ENCODE results near the gene DDX42. TPM values are rescaled to one million over a fixed set of nuclear protein-coding genes. Genes with fewer than 3 reads are reported as not detected.

Gene DDX42
- total and polyA plus RNA-seq, 2 of the 13 experiments (the other 11 are each of a cell fraction or from before 2014, with no cell fraction given), result 87.2 to 92.9 TPM

- TF ChIP-seq, protein P1, sequence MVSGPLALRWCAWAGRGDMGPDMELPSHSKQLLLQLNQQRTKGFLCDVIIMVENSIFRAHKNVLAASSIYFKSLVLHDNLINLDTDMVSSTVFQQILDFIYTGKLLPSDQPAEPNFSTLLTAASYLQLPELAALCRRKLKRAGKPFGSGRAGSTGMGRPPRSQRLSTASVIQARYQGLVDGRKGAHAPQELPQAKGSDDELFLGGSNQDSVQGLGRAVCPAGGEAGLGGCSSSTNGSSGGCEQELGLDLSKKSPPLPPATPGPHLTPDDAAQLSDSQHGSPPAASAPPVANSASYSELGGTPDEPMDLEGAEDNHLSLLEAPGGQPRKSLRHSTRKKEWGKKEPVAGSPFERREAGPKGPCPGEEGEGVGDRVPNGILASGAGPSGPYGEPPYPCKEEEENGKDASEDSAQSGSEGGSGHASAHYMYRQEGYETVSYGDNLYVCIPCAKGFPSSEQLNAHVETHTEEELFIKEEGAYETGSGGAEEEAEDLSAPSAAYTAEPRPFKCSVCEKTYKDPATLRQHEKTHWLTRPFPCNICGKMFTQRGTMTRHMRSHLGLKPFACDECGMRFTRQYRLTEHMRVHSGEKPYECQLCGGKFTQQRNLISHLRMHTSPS (CRISPR knock-in tag; IDR thresholded peaks at IDR 0.05; ENCODE audit: low read depth), result no peak
- TF ChIP-seq, protein P2, sequence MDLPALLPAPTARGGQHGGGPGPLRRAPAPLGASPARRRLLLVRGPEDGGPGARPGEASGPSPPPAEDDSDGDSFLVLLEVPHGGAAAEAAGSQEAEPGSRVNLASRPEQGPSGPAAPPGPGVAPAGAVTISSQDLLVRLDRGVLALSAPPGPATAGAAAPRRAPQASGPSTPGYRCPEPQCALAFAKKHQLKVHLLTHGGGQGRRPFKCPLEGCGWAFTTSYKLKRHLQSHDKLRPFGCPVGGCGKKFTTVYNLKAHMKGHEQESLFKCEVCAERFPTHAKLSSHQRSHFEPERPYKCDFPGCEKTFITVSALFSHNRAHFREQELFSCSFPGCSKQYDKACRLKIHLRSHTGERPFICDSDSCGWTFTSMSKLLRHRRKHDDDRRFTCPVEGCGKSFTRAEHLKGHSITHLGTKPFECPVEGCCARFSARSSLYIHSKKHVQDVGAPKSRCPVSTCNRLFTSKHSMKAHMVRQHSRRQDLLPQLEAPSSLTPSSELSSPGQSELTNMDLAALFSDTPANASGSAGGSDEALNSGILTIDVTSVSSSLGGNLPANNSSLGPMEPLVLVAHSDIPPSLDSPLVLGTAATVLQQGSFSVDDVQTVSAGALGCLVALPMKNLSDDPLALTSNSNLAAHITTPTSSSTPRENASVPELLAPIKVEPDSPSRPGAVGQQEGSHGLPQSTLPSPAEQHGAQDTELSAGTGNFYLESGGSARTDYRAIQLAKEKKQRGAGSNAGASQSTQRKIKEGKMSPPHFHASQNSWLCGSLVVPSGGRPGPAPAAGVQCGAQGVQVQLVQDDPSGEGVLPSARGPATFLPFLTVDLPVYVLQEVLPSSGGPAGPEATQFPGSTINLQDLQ (CRISPR knock-in tag; IDR thresholded peaks at IDR 0.05), result 0 out of 2 replicates have a peak, but pooled peaks have one; percentile 56
- TF ChIP-seq DDIT3 (CRISPR knock-in tag; IDR thresholded peaks at IDR 0.05), result no peak
- no peak for TF ChIP-seq MED13 (CRISPR knock-in tag; IDR thresholded peaks at IDR 0.05)
- TF ChIP-seq MEIS1 (CRISPR knock-in tag; IDR thresholded peaks at IDR 0.05; ENCODE audit: borderline replicate concordance), result peak; percentile 1; the same call in 1 of the 2 replicates
- TF ChIP-seq, protein P3, sequence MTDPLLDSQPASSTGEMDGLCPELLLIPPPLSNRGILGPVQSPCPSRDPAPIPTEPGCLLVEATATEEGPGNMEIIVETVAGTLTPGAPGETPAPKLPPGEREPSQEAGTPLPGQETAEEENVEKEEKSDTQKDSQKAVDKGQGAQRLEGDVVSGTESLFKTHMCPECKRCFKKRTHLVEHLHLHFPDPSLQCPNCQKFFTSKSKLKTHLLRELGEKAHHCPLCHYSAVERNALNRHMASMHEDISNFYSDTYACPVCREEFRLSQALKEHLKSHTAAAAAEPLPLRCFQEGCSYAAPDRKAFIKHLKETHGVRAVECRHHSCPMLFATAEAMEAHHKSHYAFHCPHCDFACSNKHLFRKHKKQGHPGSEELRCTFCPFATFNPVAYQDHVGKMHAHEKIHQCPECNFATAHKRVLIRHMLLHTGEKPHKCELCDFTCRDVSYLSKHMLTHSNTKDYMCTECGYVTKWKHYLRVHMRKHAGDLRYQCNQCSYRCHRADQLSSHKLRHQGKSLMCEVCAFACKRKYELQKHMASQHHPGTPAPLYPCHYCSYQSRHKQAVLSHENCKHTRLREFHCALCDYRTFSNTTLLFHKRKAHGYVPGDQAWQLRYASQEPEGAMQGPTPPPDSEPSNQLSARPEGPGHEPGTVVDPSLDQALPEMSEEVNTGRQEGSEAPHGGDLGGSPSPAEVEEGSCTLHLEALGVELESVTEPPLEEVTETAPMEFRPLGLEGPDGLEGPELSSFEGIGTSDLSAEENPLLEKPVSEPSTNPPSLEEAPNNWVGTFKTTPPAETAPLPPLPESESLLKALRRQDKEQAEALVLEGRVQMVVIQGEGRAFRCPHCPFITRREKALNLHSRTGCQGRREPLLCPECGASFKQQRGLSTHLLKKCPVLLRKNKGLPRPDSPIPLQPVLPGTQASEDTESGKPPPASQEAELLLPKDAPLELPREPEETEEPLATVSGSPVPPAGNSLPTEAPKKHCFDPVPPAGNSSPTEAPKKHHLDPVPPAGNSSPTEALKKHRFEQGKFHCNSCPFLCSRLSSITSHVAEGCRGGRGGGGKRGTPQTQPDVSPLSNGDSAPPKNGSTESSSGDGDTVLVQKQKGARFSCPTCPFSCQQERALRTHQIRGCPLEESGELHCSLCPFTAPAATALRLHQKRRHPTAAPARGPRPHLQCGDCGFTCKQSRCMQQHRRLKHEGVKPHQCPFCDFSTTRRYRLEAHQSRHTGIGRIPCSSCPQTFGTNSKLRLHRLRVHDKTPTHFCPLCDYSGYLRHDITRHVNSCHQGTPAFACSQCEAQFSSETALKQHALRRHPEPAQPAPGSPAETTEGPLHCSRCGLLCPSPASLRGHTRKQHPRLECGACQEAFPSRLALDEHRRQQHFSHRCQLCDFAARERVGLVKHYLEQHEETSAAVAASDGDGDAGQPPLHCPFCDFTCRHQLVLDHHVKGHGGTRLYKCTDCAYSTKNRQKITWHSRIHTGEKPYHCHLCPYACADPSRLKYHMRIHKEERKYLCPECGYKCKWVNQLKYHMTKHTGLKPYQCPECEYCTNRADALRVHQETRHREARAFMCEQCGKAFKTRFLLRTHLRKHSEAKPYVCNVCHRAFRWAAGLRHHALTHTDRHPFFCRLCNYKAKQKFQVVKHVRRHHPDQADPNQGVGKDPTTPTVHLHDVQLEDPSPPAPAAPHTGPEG (CRISPR knock-in tag; IDR thresholded peaks at IDR 0.05), result no peak
- TF ChIP-seq ASH2L (IDR thresholded peaks at IDR 0.05; ENCODE audit: insufficient read length, low read depth, low read length), result peak; percentile 68
- no peak for TF ChIP-seq JARID2 (CRISPR knock-in tag; IDR thresholded peaks at IDR 0.05; ENCODE audit: insufficient replicate concordance)
- no peak for TF ChIP-seq AGO1 (IDR thresholded peaks at IDR 0.05; ENCODE audit: low read depth, low read length, poor library complexity, severe bottlenecking)
- no peak for TF ChIP-seq ATM (IDR thresholded peaks at IDR 0.05; ENCODE audit: borderline replicate concordance)
- no peak for TF ChIP-seq DR1 (CRISPR knock-in tag; IDR thresholded peaks at IDR 0.05)
- TF ChIP-seq KLF13 (CRISPR knock-in tag; IDR thresholded peaks at IDR 0.05), result no peak
- TF ChIP-seq DZIP1 (CRISPR knock-in tag; IDR thresholded peaks at IDR 0.05), result peak; percentile 52; the same call in 1 of the 2 replicates
Measured at GRCh38 chr17:63774141-63774968, at the start of gene DDX42 (continued).
